ENCODE measurements around the gene INTS4. TPM values are rescaled to one million over a fixed set of nuclear protein-coding genes. Genes with fewer than 3 reads are reported as not detected.
A peak's percentile ranks its signal among the peaks of the same experiment; 100 is the strongest.

The INTS4 gene
- total and polyA plus RNA-seq, 12 donors: 17.8 to 69.6 (median 37.2) TPM

DNA sequence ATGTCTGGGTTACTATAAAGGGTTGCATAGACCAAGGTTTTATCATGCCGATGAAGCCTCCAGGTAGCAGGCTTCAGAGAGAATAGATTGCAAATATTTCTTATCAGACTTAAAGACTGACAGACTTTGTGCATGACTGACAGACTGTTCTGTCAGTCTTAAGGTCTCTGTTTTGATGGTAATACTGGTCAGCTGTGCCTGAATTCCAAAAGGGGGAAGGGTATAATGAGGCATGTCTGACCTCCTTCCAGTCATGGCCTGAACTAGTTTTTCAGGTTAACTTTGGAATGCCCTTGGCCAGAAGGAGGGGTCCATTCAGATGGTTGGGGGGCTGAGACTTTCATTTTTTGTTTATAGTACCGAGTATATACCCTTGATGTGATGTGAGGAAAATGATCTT is 33.3 kb upstream of the INTS4 start:
- TF ChIP-seq, protein P1, sequence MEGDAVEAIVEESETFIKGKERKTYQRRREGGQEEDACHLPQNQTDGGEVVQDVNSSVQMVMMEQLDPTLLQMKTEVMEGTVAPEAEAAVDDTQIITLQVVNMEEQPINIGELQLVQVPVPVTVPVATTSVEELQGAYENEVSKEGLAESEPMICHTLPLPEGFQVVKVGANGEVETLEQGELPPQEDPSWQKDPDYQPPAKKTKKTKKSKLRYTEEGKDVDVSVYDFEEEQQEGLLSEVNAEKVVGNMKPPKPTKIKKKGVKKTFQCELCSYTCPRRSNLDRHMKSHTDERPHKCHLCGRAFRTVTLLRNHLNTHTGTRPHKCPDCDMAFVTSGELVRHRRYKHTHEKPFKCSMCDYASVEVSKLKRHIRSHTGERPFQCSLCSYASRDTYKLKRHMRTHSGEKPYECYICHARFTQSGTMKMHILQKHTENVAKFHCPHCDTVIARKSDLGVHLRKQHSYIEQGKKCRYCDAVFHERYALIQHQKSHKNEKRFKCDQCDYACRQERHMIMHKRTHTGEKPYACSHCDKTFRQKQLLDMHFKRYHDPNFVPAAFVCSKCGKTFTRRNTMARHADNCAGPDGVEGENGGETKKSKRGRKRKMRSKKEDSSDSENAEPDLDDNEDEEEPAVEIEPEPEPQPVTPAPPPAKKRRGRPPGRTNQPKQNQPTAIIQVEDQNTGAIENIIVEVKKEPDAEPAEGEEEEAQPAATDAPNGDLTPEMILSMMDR (IDR thresholded peaks at IDR 0.05): no peak
- TF ChIP-seq POLR2A (IDR thresholded peaks at IDR 0.05): no peak
- no peak for DNase-seq
- no peaks in the 10 kb centered on the region for H3K36me3 ChIP-seq (replicated peaks in 1 of 2)
- H3K27ac ChIP-seq: no peak overlapping the region
- no peaks in the 10 kb centered on the region for H3K9me3 ChIP-seq (replicated peaks in 1 of 3)
- WGBS, 4 donors: 80 to 93% (median 86%) methylated on average over 2 of the region's 2 CpGs
- no peak overlapping the region for H3K4me3 ChIP-seq
- intact Hi-C loops (cut with DNase I): no loop called here
- peaks cover 22 to 29% of the 10 kb centered on the region in 2 donors for H3K4me1 ChIP-seq (replicated peaks in 1 of 2)
- no peaks in the 10 kb centered on the region for H3K27me3 ChIP-seq

DNA sequence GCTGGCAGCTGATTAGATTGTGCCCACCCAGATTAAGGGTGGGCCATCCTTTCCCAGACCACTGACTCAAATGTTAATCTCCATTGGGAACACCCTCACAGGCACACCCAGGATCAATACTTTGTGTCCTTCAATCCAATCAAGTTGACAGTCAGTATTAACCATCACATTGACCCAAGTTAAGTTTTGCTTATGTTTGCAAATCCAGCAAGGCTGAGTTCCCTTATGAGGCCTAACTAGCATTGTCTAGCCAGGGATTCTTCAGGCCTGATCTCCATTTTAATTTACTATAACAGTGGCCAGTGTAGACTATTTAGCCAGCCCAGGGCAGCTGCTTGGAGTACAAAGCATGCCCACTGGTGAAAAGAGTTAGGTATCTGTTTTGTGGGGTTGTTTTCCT is 30.9 kb upstream of the INTS4 start:
- no peak for DNase-seq
- Histone ChIP-seq H3K4me3 (no peak overlapping the region), H3K4me1 (replicated peaks in 1 of 2) (peaks cover 13 to 14% of the 10 kb centered on the region in 2 donors), H3K36me3 (replicated peaks in 1 of 2) (no peaks in the 10 kb centered on the region), H3K27ac (no peak overlapping the region), H3K9me3 (replicated peaks in 1 of 3) (no peaks in the 10 kb centered on the region), H3K27me3 (no peaks in the 10 kb centered on the region)
- no peak for TF ChIP-seq POLR2A (IDR thresholded peaks at IDR 0.05)
- TF ChIP-seq, protein P1 (IDR thresholded peaks at IDR 0.05): no peak
- intact Hi-C loops (cut with DNase I): no loop called here

DNA sequence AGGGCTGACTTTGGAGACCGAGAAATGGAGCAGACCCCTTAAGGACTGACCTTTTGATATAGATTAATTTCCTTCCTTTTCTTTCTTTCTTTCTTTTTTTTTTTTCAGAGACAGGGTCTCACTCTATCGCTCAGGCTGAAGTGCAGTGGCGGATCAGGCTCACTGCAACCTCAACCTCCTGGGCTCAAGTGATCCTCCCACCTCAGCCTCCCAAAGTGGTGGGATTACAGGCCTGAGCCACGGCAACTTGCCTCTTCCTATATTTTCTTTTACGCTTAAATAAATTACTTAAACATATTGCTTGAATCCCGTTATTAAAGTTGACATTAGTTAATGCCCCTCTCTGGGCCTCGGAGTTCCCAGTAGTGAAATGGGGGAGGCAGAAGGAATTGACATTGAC is 29.0 kb upstream of the INTS4 start:
- intact Hi-C loops (cut with DNase I): no loop called here
- DNase-seq: no peak
- Histone ChIP-seq H3K27ac (peak overlapping the region in 4 of 5 donors; percentile 9 to 88 (median 77)), H3K4me3 (peak overlapping the region in 3 of 4 donors; percentile 29 to 54 (median 42)), H3K4me1 (replicated peaks in 1 of 2) (peaks cover 10 to 13% of the 10 kb centered on the region in 2 donors), H3K27me3 (no peaks in the 10 kb centered on the region), H3K36me3 (replicated peaks in 1 of 2) (no peaks in the 10 kb centered on the region), H3K9me3 (replicated peaks in 1 of 3) (no peaks in the 10 kb centered on the region)
- WGBS, 4 donors: 63 to 74% (median 66%) methylated on average over 7 of the region's 7 CpGs
- no peak for TF ChIP-seq POLR2A (IDR thresholded peaks at IDR 0.05)
- TF ChIP-seq, protein P1 (IDR thresholded peaks at IDR 0.05): peak in 1 of 6 experiments; percentile 22

DNA sequence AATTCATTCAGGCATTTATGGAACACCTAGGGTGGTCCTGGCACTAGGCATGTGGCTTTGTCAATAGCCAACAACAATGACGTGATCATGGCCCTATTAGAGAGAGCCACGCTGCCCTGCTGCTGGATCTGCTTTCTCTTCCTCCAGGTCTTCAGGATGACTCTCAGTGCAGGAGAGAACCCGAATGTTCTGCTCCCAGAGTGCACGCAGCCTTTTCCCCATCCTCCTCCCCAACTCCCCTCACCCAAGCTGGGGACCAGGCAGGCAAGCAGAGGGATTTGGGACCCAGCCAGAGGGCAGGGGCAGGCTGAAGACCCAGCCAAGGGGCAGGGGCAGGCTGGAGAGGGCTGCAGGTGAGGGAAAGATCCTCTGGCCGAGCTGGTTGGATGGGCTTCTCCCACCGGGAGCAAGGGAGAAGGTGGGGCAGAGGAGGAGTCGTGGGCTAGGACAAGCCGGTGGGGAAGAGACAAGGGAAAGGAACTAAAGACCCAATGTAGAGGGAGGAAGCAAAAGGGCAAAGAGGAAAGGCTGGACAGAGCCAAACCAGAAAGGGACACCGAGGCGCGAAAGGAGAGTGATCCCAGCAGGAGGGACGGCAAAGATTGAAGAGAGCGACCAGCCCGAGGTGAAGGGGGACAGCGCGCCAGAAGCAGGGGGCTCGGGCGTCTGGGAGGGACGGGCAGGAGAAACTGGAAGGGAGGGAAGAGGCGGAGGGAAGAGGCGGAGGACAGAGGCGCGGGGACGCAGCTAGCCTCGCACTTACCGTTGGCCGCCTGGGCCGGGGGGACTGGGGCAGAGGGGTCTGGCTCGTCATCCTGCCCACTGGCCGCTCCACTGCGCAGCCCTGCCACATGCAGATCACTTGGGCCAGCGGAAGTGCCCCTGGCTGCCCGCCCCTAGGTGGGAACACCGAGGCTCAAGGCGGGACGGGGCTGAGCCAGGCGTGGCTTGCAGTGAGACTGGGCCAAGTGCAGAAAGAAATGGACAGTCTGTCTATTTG is 28.2 kb upstream of the INTS4 start, which contains the start of gene KCTD14:
Gene KCTD14, minus strand, starts transcription at position 880 of the 1,000 bp plus-strand sequence. Its CDS starts 27 bp downstream, at position 853.
- peak within 1 kb of the TSS; percentile 2 to 54 (median 36) for H3K4me3 ChIP-seq
- peak within 1 kb of the TSS; percentile 9 to 88 (median 72) for H3K27ac ChIP-seq
- peak; percentile 66 to 79 for TF ChIP-seq POLR2A (IDR thresholded peaks at IDR 0.05)
- TF ChIP-seq, protein P1 (IDR thresholded peaks at IDR 0.05): peak in 1 of 6 experiments; percentile 8
- peaks cover 10 to 13% of the 10 kb centered on the region in 2 donors for H3K4me1 ChIP-seq (replicated peaks in 1 of 2)
- no peaks in the 10 kb centered on the region for H3K27me3 ChIP-seq
- DNase-seq: peak; percentile 55 to 84 (median 73)
- WGBS, 4 donors: 8 to 14% (median 13%) methylated on average over 30 to 37 of the region's 37 CpGs
- H3K9me3 ChIP-seq (replicated peaks in 1 of 3): no peaks in the 10 kb centered on the region
- intact Hi-C loops (cut with DNase I): no loop called here
- H3K36me3 ChIP-seq (replicated peaks in 1 of 2): no peaks in the 10 kb centered on the region

Data from adrenal gland (tissue), 12 donors.